GM23338 (cell line): ENCODE data around the gene NPY4R. TPM values are rescaled to one million over a fixed set of nuclear protein-coding genes. Genes with fewer than 3 reads are reported as not detected.
"Not testable (repeated sequence)": the region's sequence is repeated elsewhere in the genome, so short reads cannot be mapped to it uniquely, and the experiment has no call there.

ENCODE experiments used
- ATAC-seq: fragments of 200-7000 bp; cut with Tn5 transposase; 3 replicates; pipeline ENCODE4 v1.9.1; 2020
- DNase-seq: peaks from one replicate; pipeline ENCODE4 v3.0.0-alpha.2; 2015; ENCODE audit warnings: low spot score
- H2AFZ ChIP-seq: fragments of 200-600 bp; sonication (generic); 2 replicates; pipeline ENCODE4 v1.8.0; 2016; ENCODE audit warnings: antibody characterized with exemption, mild to moderate bottlenecking, moderate library complexity
- H3F3A ChIP-seq: fragments of 200-600 bp; sonication (generic); replicated peaks from 2 replicates; pipeline ENCODE4 v1.8.0; 2017; ENCODE audit warnings: antibody characterized with exemption, mixed run types, low read depth
- H3K27ac ChIP-seq: fragments of 200-600 bp; sonication (generic); 2 replicates; pipeline ENCODE4 v1.6.1; 2016; ENCODE audit warnings: low read depth
- H3K27me3 ChIP-seq: fragments of 200-600 bp; sonication (generic); 2 replicates; pipeline ENCODE4 v1.8.0; 2016; ENCODE audit warnings: mild to moderate bottlenecking, mixed run types, moderate library complexity; ENCODE audit not compliant: insufficient read depth
- H3K36me3 ChIP-seq: fragments of 200-600 bp; sonication (generic); 2 replicates; pipeline ENCODE4 v1.8.0; 2016; ENCODE audit warnings: mild to moderate bottlenecking; ENCODE audit not compliant: insufficient read depth
- H3K4me1 ChIP-seq: fragments of 200-600 bp; sonication (generic); 2 replicates; pipeline ENCODE4 v1.8.0; 2016; ENCODE audit warnings: mild to moderate bottlenecking, moderate library complexity; ENCODE audit not compliant: insufficient read depth
- H3K4me2 ChIP-seq: fragments of 200-600 bp; sonication (generic); 2 replicates; pipeline ENCODE4 v1.7.1; 2017; ENCODE audit warnings: mixed run types
- H3K4me3 ChIP-seq: fragments of 200-600 bp; sonication (generic); 2 replicates; pipeline ENCODE4 v1.6.1; 2016; ENCODE audit warnings: mixed run types
- H3K79me2 ChIP-seq: fragments of 200-600 bp; sonication (generic); replicated peaks from 2 replicates; pipeline ENCODE4 v1.8.0; 2017; ENCODE audit warnings: mild to moderate bottlenecking; ENCODE audit not compliant: insufficient read depth
- H3K9me2 ChIP-seq: fragments of 200-600 bp; sonication (generic); 2 replicates; pipeline ENCODE4 v1.8.0; 2017; ENCODE audit not compliant: insufficient read depth
- H4K20me1 ChIP-seq: fragments of 200-600 bp; sonication (generic); replicated peaks from 2 replicates; pipeline ENCODE4 v1.8.0; 2017; ENCODE audit warnings: mild to moderate bottlenecking; ENCODE audit not compliant: insufficient read depth
- H3K27ac Mint-ChIP-seq: 2 replicates; pipeline ENCODE4 v1.8.0; 2020; ENCODE audit warnings: inconsistent platforms, mild to moderate bottlenecking, moderate library complexity, mixed read lengths
- H3K27me3 Mint-ChIP-seq: 3 replicates; pipeline ENCODE4 v1.8.0; 2022; ENCODE audit warnings: low read depth, mild to moderate bottlenecking, moderate library complexity, mixed read lengths, inconsistent platforms; ENCODE audit not compliant: insufficient read depth, poor library complexity
- H3K36me3 Mint-ChIP-seq: 3 replicates; pipeline ENCODE4 v1.8.0; 2021; ENCODE audit warnings: low read depth, mild to moderate bottlenecking, inconsistent platforms, moderate library complexity, mixed read lengths
- H3K4me1 Mint-ChIP-seq: 3 replicates; pipeline ENCODE4 v1.8.0; 2020; ENCODE audit warnings: mild to moderate bottlenecking, inconsistent platforms, mixed read lengths
- H3K4me3 Mint-ChIP-seq: 3 replicates; pipeline ENCODE4 v1.8.0; 2021; ENCODE audit warnings: moderate library complexity, mild to moderate bottlenecking, inconsistent platforms, mixed read lengths
- H3K9me3 Mint-ChIP-seq: 3 replicates; pipeline ENCODE4 v1.8.0; 2020; ENCODE audit warnings: moderate library complexity, mild to moderate bottlenecking, inconsistent platforms, mixed read lengths
- polyA plus RNA-seq: library from polyadenylated mRNA; unstranded; fragments of >200 nt; fragmentation: Nextera tagmentation; extraction: Ambion mirVana; gene quantifications from 2 replicates; pipeline ENCODE4 v1.2.1, GENCODE V29; 2016
- total RNA-seq: library from RNA; depleted of rRNA; stranded (reverse); fragments of >200 nt; shearing (Covaris generic); gene quantifications from 2 replicates; pipeline ENCODE4 v1.2.3, GENCODE V29; 2014

Gene NPY4R
- total and polyA plus RNA-seq, 2 experiments from 2014 or later: not detected

- not testable (repeated sequence) for DNase-seq, H3K9me3 Mint-ChIP-seq, ATAC-seq, H3K27me3 ChIP-seq, H3K4me1 Mint-ChIP-seq, H3K36me3 Mint-ChIP-seq, H3K27ac Mint-ChIP-seq, H3K27me3 Mint-ChIP-seq, H3K4me2 ChIP-seq, H3K4me3 Mint-ChIP-seq, H4K20me1 ChIP-seq, H3K79me2 ChIP-seq, H2AFZ ChIP-seq, H3K9me2 ChIP-seq, H3K4me3 ChIP-seq, H3K4me1 ChIP-seq, H3K36me3 ChIP-seq, H3F3A ChIP-seq, H3K27ac ChIP-seq
These were observed 8.7 kb downstream of the NPY4R start for GRCh38 chr10:46457071-46457470.

GRCh38 chr10:46455992-46456391 lies 9.8 kb downstream of the NPY4R start:
- not testable (repeated sequence) for H4K20me1 ChIP-seq, H3K27me3 ChIP-seq, H3K4me3 ChIP-seq, H3K27me3 Mint-ChIP-seq, H3K9me3 Mint-ChIP-seq, H3K36me3 ChIP-seq, H3K79me2 ChIP-seq, H3K36me3 Mint-ChIP-seq, H3K4me1 Mint-ChIP-seq, ATAC-seq, H3K27ac ChIP-seq, H3K4me3 Mint-ChIP-seq, DNase-seq, H3K4me2 ChIP-seq, H3F3A ChIP-seq, H2AFZ ChIP-seq, H3K4me1 ChIP-seq, H3K27ac Mint-ChIP-seq, H3K9me2 ChIP-seq

GRCh38 chr10:46451365-46451764 lies 14.4 kb downstream of the NPY4R start:
- not testable (repeated sequence) for H3K36me3 ChIP-seq, H3K27ac Mint-ChIP-seq, H3K27me3 ChIP-seq, DNase-seq, H3K27me3 Mint-ChIP-seq, H3K27ac ChIP-seq, ATAC-seq, H3K4me1 Mint-ChIP-seq, H3F3A ChIP-seq, H3K4me1 ChIP-seq, H4K20me1 ChIP-seq, H3K9me2 ChIP-seq, H3K36me3 Mint-ChIP-seq, H3K4me2 ChIP-seq, H3K4me3 ChIP-seq, H2AFZ ChIP-seq, H3K9me3 Mint-ChIP-seq, H3K4me3 Mint-ChIP-seq, H3K79me2 ChIP-seq

- H3K36me3 Mint-ChIP-seq, H3K27me3 Mint-ChIP-seq, H3K36me3 ChIP-seq, H3K4me3 Mint-ChIP-seq, H3K27ac Mint-ChIP-seq, H3K4me2 ChIP-seq, H3K79me2 ChIP-seq, H3K9me2 ChIP-seq, H2AFZ ChIP-seq, H4K20me1 ChIP-seq, H3F3A ChIP-seq, H3K9me3 Mint-ChIP-seq, DNase-seq, H3K4me1 Mint-ChIP-seq, H3K27me3 ChIP-seq, H3K27ac ChIP-seq, H3K4me3 ChIP-seq, H3K4me1 ChIP-seq: not testable (repeated sequence)
- peak; percentile 68 for ATAC-seq
These were observed 14.9 kb downstream of the NPY4R start for GRCh38 chr10:46450829-46451228.

GRCh38 chr10:46447439-46447838 lies 18.3 kb downstream of the NPY4R start:
- not testable (repeated sequence) for H3K27me3 ChIP-seq, ATAC-seq, H3K27ac ChIP-seq, H3K36me3 Mint-ChIP-seq, H3K9me2 ChIP-seq, H3K4me1 ChIP-seq, H3K27ac Mint-ChIP-seq, H3K27me3 Mint-ChIP-seq, H3K9me3 Mint-ChIP-seq, H3F3A ChIP-seq, H3K4me1 Mint-ChIP-seq, H3K36me3 ChIP-seq, H3K4me3 Mint-ChIP-seq, H3K4me3 ChIP-seq, H3K4me2 ChIP-seq, H4K20me1 ChIP-seq, DNase-seq, H2AFZ ChIP-seq, H3K79me2 ChIP-seq

GRCh38 chr10:46445389-46446122 lies 20.2 kb downstream of the NPY4R start:
- DNase-seq, H3K36me3 Mint-ChIP-seq, H3F3A ChIP-seq, H3K79me2 ChIP-seq, H3K36me3 ChIP-seq, H3K4me3 Mint-ChIP-seq, H3K27ac Mint-ChIP-seq, H4K20me1 ChIP-seq, ATAC-seq, H3K27me3 ChIP-seq, H3K4me3 ChIP-seq, H3K27ac ChIP-seq, H3K4me1 ChIP-seq, H3K27me3 Mint-ChIP-seq, H3K9me3 Mint-ChIP-seq, H3K4me1 Mint-ChIP-seq, H3K9me2 ChIP-seq, H3K4me2 ChIP-seq, H2AFZ ChIP-seq: not testable (repeated sequence)

GRCh38 chr10:46443422-46443821 lies 22.3 kb downstream of the NPY4R start:
- H3K9me3 Mint-ChIP-seq, H3K27ac Mint-ChIP-seq, H3K4me3 ChIP-seq, H3K4me1 Mint-ChIP-seq, H2AFZ ChIP-seq, H3K27ac ChIP-seq, H3K9me2 ChIP-seq, H4K20me1 ChIP-seq, H3K79me2 ChIP-seq, H3F3A ChIP-seq, H3K4me3 Mint-ChIP-seq, H3K27me3 Mint-ChIP-seq, H3K36me3 ChIP-seq, H3K4me2 ChIP-seq, DNase-seq, ATAC-seq, H3K27me3 ChIP-seq, H3K4me1 ChIP-seq, H3K36me3 Mint-ChIP-seq: not testable (repeated sequence)
